NCI-H1048 (cell line): ENCODE data around the gene PLEKHH2.

Experiments
- DNase-seq: peaks from one replicate; lab custom pipeline; 2025; lab: John Stamatoyannopoulos, UW

The PLEKHH2 gene

DNA sequence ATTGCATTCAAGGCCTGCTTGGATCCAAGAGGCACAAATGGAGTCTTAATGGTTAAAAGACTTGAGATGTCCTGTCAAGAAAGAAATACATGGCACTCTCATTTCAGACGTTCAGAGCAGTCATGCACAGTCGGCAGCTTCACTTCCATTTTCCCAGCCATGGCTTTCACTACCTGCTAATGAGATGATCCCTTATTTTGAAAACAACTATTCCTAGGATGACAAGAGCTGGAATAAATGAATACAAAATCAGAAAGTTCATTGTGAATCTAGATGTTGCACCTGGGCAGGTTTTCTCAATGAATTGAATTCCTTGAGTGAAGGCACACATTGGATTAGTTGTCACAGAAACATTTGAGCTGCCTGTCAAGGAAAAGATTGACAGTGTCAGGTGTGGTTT is 175.9 kb downstream of the PLEKHH2 start:
- no peak for DNase-seq

DNA sequence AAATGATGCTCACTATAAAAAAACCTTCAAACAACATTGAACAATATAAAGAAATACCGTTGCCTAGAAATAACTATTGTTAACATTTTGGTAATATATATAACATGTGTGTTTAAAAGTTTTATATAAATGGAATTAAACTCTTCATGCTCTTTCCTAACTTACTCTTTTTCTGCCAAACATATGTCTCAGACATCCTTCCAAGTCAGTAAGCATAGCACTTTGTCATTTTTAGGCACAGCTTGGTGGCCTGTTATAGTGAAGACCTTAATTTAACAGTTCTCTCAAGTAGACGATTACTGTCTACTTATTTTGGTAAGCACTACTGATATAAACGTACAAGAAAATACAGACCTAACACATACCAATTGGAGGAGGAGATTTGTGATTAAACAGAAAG is 177.7 kb downstream of the PLEKHH2 start:
- no peak for DNase-seq
